Skeletal muscle tissue (tissue), 4 donors: ENCODE results near the gene DKC1. TPM values are rescaled to one million over a fixed set of nuclear protein-coding genes. Genes with fewer than 3 reads are reported as not detected.

ENCODE experiments used
- H3K27ac ChIP-seq: one replicate; pipeline ENCODE4 v1.7.0; 2013; ENCODE audit warnings: mild to moderate bottlenecking, low read depth, low read length, inconsistent platforms
- H3K27me3 ChIP-seq, 3 donors: one replicate each; pipeline ENCODE4 v1.7.0; 2013; ENCODE audit warnings: low read length in 3 of 3; ENCODE audit not compliant: control insufficient read depth in 3 of 3, insufficient read depth in 3 of 3
- H3K36me3 ChIP-seq, 3 donors: one replicate each; pipeline ENCODE4 v1.7.0; 2013; ENCODE audit warnings: low read length in 3 of 3; ENCODE audit not compliant: control insufficient read depth in 3 of 3, insufficient read depth in 3 of 3
- H3K4me1 ChIP-seq, 3 donors: one replicate each; pipeline ENCODE4 v1.7.0; 2013; ENCODE audit warnings: low read length in 3 of 3, mild to moderate bottlenecking in 3 of 3; ENCODE audit not compliant: control insufficient read depth in 3 of 3, insufficient read depth in 3 of 3
- H3K4me3 ChIP-seq, 3 donors: one replicate each; pipeline ENCODE4 v1.7.0; 2013; ENCODE audit warnings: low read length in 3 of 3
- H3K9ac ChIP-seq, 3 donors: one replicate each; pipeline ENCODE4 v1.7.0; 2013; ENCODE audit warnings: low read length in 3 of 3, mild to moderate bottlenecking in 3 of 3, moderate library complexity in 2 of 3, low read depth in 1 of 3
- H3K9me3 ChIP-seq, 3 donors: one replicate each; pipeline ENCODE4 v1.7.0; 2013; ENCODE audit warnings: low read length in 3 of 3; ENCODE audit not compliant: control insufficient read depth in 3 of 3
- total RNA-seq: library from RNA; depleted of rRNA; stranded (reverse); fragments of >200 nt; gene quantifications from one replicate; pipeline ENCODE4 v1.2.3, GENCODE V29; 2014
- donor health status: Osteomylitis.

DKC1 gene
- total RNA-seq, result 18.3 TPM

- Histone ChIP-seq H3K9ac (peak within 1 kb of the TSS; percentile 69 to 79 (median 72)), H3K9me3 (no peaks in the 10 kb centered on the region), H3K27me3 (no peaks in the 10 kb centered on the region), H3K4me3 (peak within 1 kb of the TSS; percentile 72 to 87 (median 74)), H3K27ac (peak within 1 kb of the TSS; percentile 46), H3K36me3 (peaks cover 17 to 19% (median 18%) of the 10 kb centered on the region in 3 donors), H3K4me1 (peaks cover 5 to 10% (median 8%) of the 10 kb centered on the region in 3 donors)
Measured at GRCh38 chrX:154762537-154763296, at the start of gene DKC1. TSS of gene DKC1 (plus strand) at chrX:154762864. CDS start at chrX:154762966, 102 bp downstream.

- Histone ChIP-seq H3K9ac (no peak overlapping the region), H3K36me3 (peaks cover 0 to 5% (median 4%) of the 10 kb centered on the region in 3 donors), H3K9me3 (no peaks in the 10 kb centered on the region), H3K27ac (no peak overlapping the region), H3K4me3 (no peak overlapping the region), H3K27me3 (no peaks in the 10 kb centered on the region), H3K4me1 (peaks cover 3 to 17% (median 12%) of the 10 kb centered on the region in 3 donors)
Measured at GRCh38 chrX:154714925-154715324, 47.7 kb upstream of the DKC1 start.

GRCh38 chrX:154715825-154716224, 46.8 kb upstream of the DKC1 start:
- H3K27me3 ChIP-seq, result no peaks in the 10 kb centered on the region
- H3K9ac ChIP-seq, result no peak overlapping the region
- H3K4me1 ChIP-seq, result peaks cover 3 to 17% (median 12%) of the 10 kb centered on the region in 3 donors
- H3K9me3 ChIP-seq, result no peaks in the 10 kb centered on the region
- H3K27ac ChIP-seq, result no peak overlapping the region
- no peak overlapping the region for H3K4me3 ChIP-seq
- peaks cover 0 to 5% (median 4%) of the 10 kb centered on the region in 3 donors for H3K36me3 ChIP-seq

DNA sequence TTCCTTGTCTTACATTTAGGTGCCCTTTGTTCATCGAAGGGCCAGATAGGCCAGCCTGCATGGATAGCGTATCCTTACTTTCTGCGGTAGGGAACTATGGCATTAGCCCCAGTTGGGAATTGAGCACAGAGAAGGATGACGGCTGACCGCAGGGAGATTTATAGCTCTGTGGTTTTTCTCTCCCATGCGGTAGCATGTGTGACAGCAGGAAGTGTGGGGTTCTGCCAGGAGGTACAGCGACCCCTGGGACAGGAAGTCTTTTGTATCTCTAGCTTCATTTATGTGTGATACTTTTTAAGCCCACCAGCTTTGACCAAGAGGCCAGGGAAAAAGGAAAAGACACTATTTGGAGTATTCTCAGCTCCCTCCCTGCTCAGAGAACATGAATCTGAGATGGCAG, 44.8 kb upstream of the DKC1 start:
- Histone ChIP-seq H3K9me3 (no peaks in the 10 kb centered on the region), H3K4me3 (no peak overlapping the region), H3K4me1 (peaks cover 3 to 17% (median 9%) of the 10 kb centered on the region in 3 donors), H3K36me3 (no peaks in the 10 kb centered on the region), H3K27ac (no peak overlapping the region), H3K27me3 (no peaks in the 10 kb centered on the region), H3K9ac (no peak overlapping the region)

- no peaks in the 10 kb centered on the region for H3K27me3 ChIP-seq
- H3K9me3 ChIP-seq, result no peaks in the 10 kb centered on the region
- H3K36me3 ChIP-seq, result no peaks in the 10 kb centered on the region
- no peak overlapping the region for H3K27ac ChIP-seq
- no peak overlapping the region for H3K9ac ChIP-seq
- H3K4me1 ChIP-seq, result peaks cover 3 to 14% (median 4%) of the 10 kb centered on the region in 3 donors
- H3K4me3 ChIP-seq, result no peak overlapping the region
Measured at GRCh38 chrX:154718616-154719015, 44.0 kb upstream of the DKC1 start.

- Histone ChIP-seq H3K27me3 (no peaks in the 10 kb centered on the region), H3K36me3 (no peaks in the 10 kb centered on the region), H3K4me1 (peaks cover 3 to 14% (median 4%) of the 10 kb centered on the region in 3 donors), H3K27ac (no peak overlapping the region), H3K9ac (no peak overlapping the region), H3K9me3 (no peaks in the 10 kb centered on the region), H3K4me3 (no peak overlapping the region)
Measured at GRCh38 chrX:154719132-154719675, 43.5 kb upstream of the DKC1 start.

- H3K27me3 ChIP-seq, result no peaks in the 10 kb centered on the region
- no peak overlapping the region for H3K27ac ChIP-seq
- H3K9ac ChIP-seq, result no peak overlapping the region
- H3K4me1 ChIP-seq, result peaks cover 3 to 14% (median 4%) of the 10 kb centered on the region in 3 donors
- H3K36me3 ChIP-seq, result no peaks in the 10 kb centered on the region
- no peak overlapping the region for H3K4me3 ChIP-seq
- no peaks in the 10 kb centered on the region for H3K9me3 ChIP-seq
Measured at GRCh38 chrX:154720067-154720466, 42.6 kb upstream of the DKC1 start.

DNA sequence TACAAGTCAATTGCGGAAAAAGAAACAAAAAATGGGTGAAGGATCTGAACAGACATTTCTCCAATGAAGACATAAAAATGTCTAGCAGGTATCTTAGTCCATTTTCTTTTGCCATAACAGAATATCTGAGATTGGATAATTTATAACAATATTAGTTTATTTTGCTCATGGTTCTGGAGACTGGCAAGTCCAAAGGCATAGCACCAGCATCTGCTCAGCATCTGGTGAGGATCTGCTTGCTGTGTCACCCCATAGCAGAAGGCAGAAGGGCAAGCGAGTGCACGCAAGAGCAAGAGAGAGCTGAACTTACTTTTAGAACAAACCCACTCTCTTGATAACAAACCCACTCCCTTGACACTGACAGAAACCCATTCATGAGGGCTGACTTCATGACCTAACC, 41.5 kb upstream of the DKC1 start:
- Histone ChIP-seq H3K4me3 (no peak overlapping the region), H3K9me3 (no peaks in the 10 kb centered on the region), H3K4me1 (peaks cover 3 to 14% (median 4%) of the 10 kb centered on the region in 3 donors), H3K27me3 (no peaks in the 10 kb centered on the region), H3K36me3 (no peaks in the 10 kb centered on the region), H3K9ac (no peak overlapping the region), H3K27ac (no peak overlapping the region)

- H3K36me3 ChIP-seq, result no peaks in the 10 kb centered on the region
- no peaks in the 10 kb centered on the region for H3K9me3 ChIP-seq
- no peak overlapping the region for H3K4me3 ChIP-seq
- no peak overlapping the region for H3K9ac ChIP-seq
- H3K4me1 ChIP-seq, result peaks cover 21 to 28% (median 24%) of the 10 kb centered on the region in 3 donors
- H3K27ac ChIP-seq, result no peak overlapping the region
- no peaks in the 10 kb centered on the region for H3K27me3 ChIP-seq
Measured at GRCh38 chrX:154724993-154725756, 37.5 kb upstream of the DKC1 start.

DNA sequence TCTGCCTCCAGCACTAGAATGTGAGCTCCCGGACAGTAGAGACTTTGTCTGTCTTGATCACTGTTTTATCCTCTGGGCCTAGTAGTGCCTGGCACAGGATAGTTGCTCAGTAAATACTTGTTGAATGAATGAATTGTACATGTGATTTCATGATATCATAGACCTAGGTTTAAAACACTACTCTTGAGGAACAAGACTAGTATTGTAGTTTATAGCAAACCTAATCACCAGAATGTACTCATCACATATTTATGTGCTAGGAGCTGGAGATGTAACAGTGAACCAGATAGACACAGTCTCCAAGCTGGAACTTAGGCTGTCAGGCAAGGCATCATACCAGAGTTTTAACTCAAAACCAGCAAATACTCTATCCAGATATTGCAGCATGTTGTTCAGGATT, 35.2 kb upstream of the DKC1 start:
- H3K27ac ChIP-seq, result no peak overlapping the region
- no peaks in the 10 kb centered on the region for H3K27me3 ChIP-seq
- H3K9ac ChIP-seq, result no peak overlapping the region
- no peak overlapping the region for H3K4me3 ChIP-seq
- H3K36me3 ChIP-seq, result no peaks in the 10 kb centered on the region
- H3K9me3 ChIP-seq, result no peaks in the 10 kb centered on the region
- H3K4me1 ChIP-seq, result peaks cover 40 to 47% (median 41%) of the 10 kb centered on the region in 3 donors
